Spleen (tissue), 7 donors: ENCODE measurements around the gene EVI5.

Experiments used
- CTCF ChIP-seq, 11 experiments: fragments of 200-600 bp in 7 of 11; fragments of 450-650 bp in 4 of 11; sonication (generic) in 4 of 11; IDR thresholded peaks in 8 of 11; conservative IDR thresholded peaks in 3 of 11; 1 replicate in 7 of 11; 2 replicates in 4 of 11; pipeline versions ENCODE4 v1.4.0 to v1.8.0; 2016 to 2021; ENCODE audit warnings: antibody characterized with exemption in 11 of 11, inconsistent platforms in 4 of 11, mild to moderate bottlenecking in 1 of 11
- POLR2AphosphoS5 ChIP-seq, 3 donors: sonication (generic); formaldehyde crosslinking; IDR thresholded peaks; one replicate each; pipeline ENCODE4 v1.5.1; 2017; ENCODE audit warnings: antibody characterized with exemption in 3 of 3
- donor health status: DM: no; HTN: no; CAD: no; lungs with moderate emphysema.
- donor health status: DM: no; HTN: no; CAD: no.
- donor health status: DM: no; HTN: no; CAD: no.

DNA sequence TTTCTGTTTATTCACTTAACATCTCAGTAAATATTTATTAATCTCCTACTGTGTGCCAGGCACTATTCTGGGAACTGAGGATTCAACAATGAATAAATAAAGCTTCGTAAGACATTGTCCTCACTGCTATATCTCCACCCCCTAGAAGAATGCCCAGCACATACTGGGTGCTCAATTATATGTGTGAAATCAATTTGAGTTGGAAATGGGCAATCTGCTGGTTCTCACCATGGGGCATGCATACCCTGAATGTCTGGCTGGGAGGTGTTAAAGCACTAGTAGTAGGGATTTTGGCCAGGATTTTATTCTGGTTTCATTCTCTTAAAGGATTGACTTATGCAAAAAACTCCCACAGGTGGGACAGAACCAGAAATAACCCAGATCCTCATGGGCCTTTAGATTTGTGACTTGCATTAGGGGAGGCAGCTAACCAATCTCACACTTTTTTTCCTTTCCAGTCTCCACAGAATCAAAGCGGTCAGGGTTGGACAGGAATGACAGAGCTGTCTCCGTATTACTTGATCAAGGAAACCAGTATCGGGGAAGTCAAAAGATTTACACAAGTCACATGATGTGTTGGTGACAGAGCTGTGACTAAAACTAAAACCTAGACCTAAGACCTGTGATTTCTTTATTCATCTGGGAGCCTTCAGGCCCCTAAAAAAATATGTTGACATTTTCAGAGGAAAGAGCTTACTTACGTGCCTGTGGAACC is 311.0 kb downstream of the EVI5 start:
- TF ChIP-seq CTCF (IDR thresholded peaks at IDR 0.05 in 8 of 11, conservative IDR thresholded peaks at IDR 0.05 in 3 of 11) (no peak), POLR2AphosphoS5 (IDR thresholded peaks at IDR 0.05) (no peak)
